Measurements from ENCODE around the gene ROBO2. TPM values are rescaled to one million over a fixed set of nuclear protein-coding genes. Genes with fewer than 3 reads are reported as not detected.

The ROBO2 gene
- total and polyA plus RNA-seq, 12 donors: 0.04 to 3.5 (median 0.34) TPM; not detected in 3

DNA sequence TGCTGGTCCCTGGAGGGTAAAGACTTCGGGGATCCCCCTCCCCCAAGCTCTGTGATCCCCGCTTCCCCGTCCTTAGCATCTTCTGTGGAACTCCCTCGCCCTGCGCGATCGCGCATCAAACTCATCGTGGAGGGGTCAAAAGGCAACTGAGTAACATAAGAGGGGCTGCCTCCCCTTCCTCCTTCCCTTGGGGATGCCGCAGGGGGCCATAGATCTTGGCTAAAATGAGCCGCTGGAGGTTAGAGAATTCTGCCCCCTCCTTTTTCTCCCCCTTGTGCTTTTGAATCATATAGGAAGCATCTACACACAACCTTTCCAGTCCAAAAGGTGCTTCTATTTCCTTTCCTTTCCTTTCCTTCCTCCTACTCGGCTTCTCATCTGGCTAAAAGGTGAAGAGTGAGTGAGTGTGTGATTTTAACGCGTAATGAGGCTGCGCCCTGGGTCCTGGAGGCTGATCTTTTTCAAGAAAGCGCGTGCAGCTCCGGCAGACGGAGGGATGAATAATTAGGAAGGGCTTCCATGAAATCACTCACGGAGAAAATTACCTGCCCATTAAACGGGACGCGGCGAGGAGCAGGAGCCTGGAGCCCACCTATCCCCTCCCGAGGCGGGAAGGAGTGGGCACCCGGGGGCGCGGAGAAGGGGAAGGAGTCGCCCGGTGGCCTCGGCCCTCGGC, 831 bp upstream of the ROBO2 start:
- Histone ChIP-seq H3K4me1 (peaks cover 0 to 20% (median 10%) of the 10 kb centered on the region in 9 donors), H3K27me3 (peaks cover 10 to 72% (median 49%) of the 10 kb centered on the region in 7 donors), H3K9me3 (no peaks in the 10 kb centered on the region), H3K36me3 (no peaks in the 10 kb centered on the region), H3K27ac (no peak overlapping the region), H3K4me3 (peak overlapping the region; percentile 22 to 57 (median 46))
- no peak for DNase-seq
- ATAC-seq: peak in 6 of 8 donors; percentile 19 to 50 (median 40)
- intact Hi-C loops (cut with DNase I): loop anchor here in 8 of 10 donors (1.0 to 5.0 kb wide), 5 partner anchors 216 to 1608 kb away; no protein-coding TSS in a partner anchor
- WGBS, 2 donors: 0 to 1% methylated on average over 31 to 33 of the region's 33 CpGs
- TF ChIP-seq, protein P1, sequence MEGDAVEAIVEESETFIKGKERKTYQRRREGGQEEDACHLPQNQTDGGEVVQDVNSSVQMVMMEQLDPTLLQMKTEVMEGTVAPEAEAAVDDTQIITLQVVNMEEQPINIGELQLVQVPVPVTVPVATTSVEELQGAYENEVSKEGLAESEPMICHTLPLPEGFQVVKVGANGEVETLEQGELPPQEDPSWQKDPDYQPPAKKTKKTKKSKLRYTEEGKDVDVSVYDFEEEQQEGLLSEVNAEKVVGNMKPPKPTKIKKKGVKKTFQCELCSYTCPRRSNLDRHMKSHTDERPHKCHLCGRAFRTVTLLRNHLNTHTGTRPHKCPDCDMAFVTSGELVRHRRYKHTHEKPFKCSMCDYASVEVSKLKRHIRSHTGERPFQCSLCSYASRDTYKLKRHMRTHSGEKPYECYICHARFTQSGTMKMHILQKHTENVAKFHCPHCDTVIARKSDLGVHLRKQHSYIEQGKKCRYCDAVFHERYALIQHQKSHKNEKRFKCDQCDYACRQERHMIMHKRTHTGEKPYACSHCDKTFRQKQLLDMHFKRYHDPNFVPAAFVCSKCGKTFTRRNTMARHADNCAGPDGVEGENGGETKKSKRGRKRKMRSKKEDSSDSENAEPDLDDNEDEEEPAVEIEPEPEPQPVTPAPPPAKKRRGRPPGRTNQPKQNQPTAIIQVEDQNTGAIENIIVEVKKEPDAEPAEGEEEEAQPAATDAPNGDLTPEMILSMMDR (IDR thresholded peaks at IDR 0.05): no peak

- intact Hi-C loops (cut with DNase I): loop anchor here in 4 of 10 donors (5.0 to 10.0 kb wide), 3 partner anchors 215 to 1602 kb away; no protein-coding TSS in a partner anchor
- Histone ChIP-seq H3K27ac (no peak overlapping the region), H3K9me3 (no peaks in the 10 kb centered on the region), H3K36me3 (no peaks in the 10 kb centered on the region), H3K27me3 (peaks cover 10 to 84% (median 51%) of the 10 kb centered on the region in 7 donors), H3K4me1 (peaks cover 0 to 20% (median 10%) of the 10 kb centered on the region in 9 donors), H3K4me3 (peak overlapping the region in 9 of 10 donors; percentile 38 to 57 (median 49))
- WGBS, 2 donors: 4 to 8% methylated on average over 11 of the region's 11 CpGs
- no peak for DNase-seq
- TF ChIP-seq, protein P1 (IDR thresholded peaks at IDR 0.05): no peak
- no peak for ATAC-seq
Observed at GRCh38 chr3:77040216-77040615, 317 bp downstream of the ROBO2 start.

GRCh38 chr3:77040926-77041722, 1.2 kb downstream of the ROBO2 start:
- intact Hi-C loops (cut with DNase I): loop anchor here in 4 of 10 donors (5.0 to 10.0 kb wide), 3 partner anchors 214 to 1601 kb away; no protein-coding TSS in a partner anchor
- peaks cover 0 to 20% (median 10%) of the 10 kb centered on the region in 9 donors for H3K4me1 ChIP-seq
- H3K27me3 ChIP-seq: peaks cover 10 to 80% (median 53%) of the 10 kb centered on the region in 7 donors
- peak overlapping the region in 1 of 10 donors; percentile 57 for H3K4me3 ChIP-seq
- H3K36me3 ChIP-seq: no peaks in the 10 kb centered on the region
- ATAC-seq: no peak
- 53% methylated on average over 9 of the region's 9 CpGs for WGBS, 2 donors
- TF ChIP-seq, protein P1 (IDR thresholded peaks at IDR 0.05): no peak
- H3K9me3 ChIP-seq: no peaks in the 10 kb centered on the region
- H3K27ac ChIP-seq: no peak overlapping the region
- no peak for DNase-seq

DNA sequence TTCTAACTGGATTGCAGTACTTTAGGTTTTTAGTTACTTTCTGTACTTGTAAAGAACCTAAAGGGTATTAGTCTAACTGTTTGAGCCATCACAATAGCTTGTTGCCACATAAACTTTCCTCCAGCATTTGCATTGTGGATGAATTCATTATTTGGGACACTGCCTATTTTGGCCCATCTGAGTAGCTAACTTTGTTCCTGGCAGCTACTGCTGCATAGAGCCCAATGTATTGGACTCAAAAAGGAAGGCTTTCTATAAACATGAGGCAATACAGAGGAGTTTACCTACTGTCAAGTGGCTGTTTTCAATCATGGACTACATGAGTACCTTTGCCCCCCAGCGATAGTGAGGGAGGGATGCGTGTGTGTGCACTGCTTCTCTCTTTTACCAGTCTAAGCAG, 1.9 kb downstream of the ROBO2 start:
- ATAC-seq (no peak), DNase-seq (no peak)
- no peaks in the 10 kb centered on the region for H3K9me3 ChIP-seq
- TF ChIP-seq, protein P1 (IDR thresholded peaks at IDR 0.05): no peak
- 85 to 89% methylated on average over 2 of the region's 2 CpGs for WGBS, 2 donors
- peaks cover 10 to 73% (median 53%) of the 10 kb centered on the region in 7 donors for H3K27me3 ChIP-seq
- no peak overlapping the region for H3K4me3 ChIP-seq
- intact Hi-C loops (cut with DNase I): loop anchor here in 4 of 10 donors (5.0 to 10.0 kb wide), 3 partner anchors 213 to 1600 kb away; no protein-coding TSS in a partner anchor
- peaks cover 0 to 20% (median 10%) of the 10 kb centered on the region in 9 donors for H3K4me1 ChIP-seq
- no peaks in the 10 kb centered on the region for H3K36me3 ChIP-seq
- H3K27ac ChIP-seq: no peak overlapping the region
